ENCODE measurements around the gene CCNO. TPM values are rescaled to one million over a fixed set of nuclear protein-coding genes. Genes with fewer than 3 reads are reported as not detected.

The CCNO gene
- total RNA-seq, 1 donor = not detected

- no peak for TF ChIP-seq CTCF (IDR thresholded peaks at IDR 0.05; ENCODE audit: insufficient read depth, low read depth, low read length)
- no peak overlapping the region for H3K4me3 ChIP-seq (ENCODE audit: low read depth, low read length)
- DNase-seq (ENCODE audit: low read depth) = no peak
These were observed 10.2 kb downstream of the CCNO start for GRCh38 chr5:55222985-55223811.

- DNase-seq (ENCODE audit: low read depth) = no peak
- H3K4me3 ChIP-seq (ENCODE audit: low read depth, low read length) = no peak overlapping the region
- TF ChIP-seq CTCF (IDR thresholded peaks at IDR 0.05; ENCODE audit: insufficient read depth, low read depth, low read length) = no peak
These were observed 11.1 kb downstream of the CCNO start for GRCh38 chr5:55222092-55222984.

DNA sequence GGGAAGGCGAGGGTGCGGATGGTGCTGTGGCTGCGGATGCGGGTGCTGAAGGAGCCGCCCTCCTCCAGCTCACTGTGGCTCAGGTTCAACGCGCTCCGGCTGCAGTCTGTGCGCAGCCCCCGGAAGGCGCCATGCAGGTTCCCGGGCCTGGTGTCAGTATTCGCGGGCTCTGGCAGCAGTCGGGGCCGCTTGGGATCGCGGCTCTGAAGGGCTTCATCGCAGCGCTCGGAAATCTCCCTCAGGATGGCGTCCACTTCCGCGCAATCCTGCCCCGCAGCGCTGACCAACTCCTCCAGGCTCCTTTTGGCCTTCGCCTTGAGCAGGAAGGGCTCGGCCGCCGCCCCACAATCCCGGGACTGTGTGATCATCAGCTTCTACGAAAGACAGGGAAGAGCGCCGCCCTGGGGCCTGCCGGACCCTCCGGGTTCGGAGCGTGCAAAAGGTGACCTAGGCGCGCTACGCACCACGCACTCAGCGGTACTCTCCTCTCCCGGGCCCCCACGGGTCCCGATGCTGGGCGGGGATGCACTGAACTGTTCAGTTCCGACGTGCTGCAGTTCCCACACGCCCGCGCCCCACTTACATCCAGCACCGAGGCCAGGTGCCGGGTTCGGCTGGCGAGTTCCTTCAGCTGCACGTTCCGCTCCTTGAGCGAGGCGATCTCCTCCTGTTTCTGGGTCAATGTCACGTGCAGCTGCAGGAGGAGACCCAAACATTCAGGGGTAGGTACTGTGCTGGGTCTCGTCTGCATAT is 12.8 kb downstream of the CCNO start:
- DNase-seq (ENCODE audit: low read depth) = peak; percentile 22
- TF ChIP-seq CTCF (IDR thresholded peaks at IDR 0.05; ENCODE audit: insufficient read depth, low read depth, low read length) = no peak
- peak overlapping the region; percentile 30 for H3K4me3 ChIP-seq (ENCODE audit: low read depth, low read length)

DNA sequence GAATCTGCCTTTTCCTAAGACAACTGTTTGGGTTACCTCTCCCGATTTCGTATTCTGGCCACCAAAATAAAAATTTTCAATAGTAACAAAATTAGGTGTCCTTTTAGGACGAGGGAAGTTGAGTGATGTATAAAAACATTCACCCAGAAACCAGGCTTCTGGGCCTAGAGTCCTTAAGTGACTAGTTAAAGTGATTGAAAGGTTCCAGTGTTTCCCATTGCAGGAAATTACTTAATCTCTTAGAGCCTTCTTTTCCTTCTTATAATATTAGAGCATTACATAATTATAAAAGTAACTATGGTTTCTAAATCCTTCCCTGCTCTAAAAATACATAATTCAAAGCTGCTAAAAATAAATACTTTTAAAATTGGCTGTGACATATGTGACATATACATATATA is 13.6 kb downstream of the CCNO start:
- no peak for TF ChIP-seq CTCF (IDR thresholded peaks at IDR 0.05; ENCODE audit: insufficient read depth, low read depth, low read length)
- no peak overlapping the region for H3K4me3 ChIP-seq (ENCODE audit: low read depth, low read length)
- no peak for DNase-seq (ENCODE audit: low read depth)

GRCh38 chr5:55218967-55219366 is 14.4 kb downstream of the CCNO start:
- H3K4me3 ChIP-seq (ENCODE audit: low read depth, low read length) = no peak overlapping the region
- TF ChIP-seq CTCF (IDR thresholded peaks at IDR 0.05; ENCODE audit: insufficient read depth, low read depth, low read length) = no peak
- no peak for DNase-seq (ENCODE audit: low read depth)

DNA sequence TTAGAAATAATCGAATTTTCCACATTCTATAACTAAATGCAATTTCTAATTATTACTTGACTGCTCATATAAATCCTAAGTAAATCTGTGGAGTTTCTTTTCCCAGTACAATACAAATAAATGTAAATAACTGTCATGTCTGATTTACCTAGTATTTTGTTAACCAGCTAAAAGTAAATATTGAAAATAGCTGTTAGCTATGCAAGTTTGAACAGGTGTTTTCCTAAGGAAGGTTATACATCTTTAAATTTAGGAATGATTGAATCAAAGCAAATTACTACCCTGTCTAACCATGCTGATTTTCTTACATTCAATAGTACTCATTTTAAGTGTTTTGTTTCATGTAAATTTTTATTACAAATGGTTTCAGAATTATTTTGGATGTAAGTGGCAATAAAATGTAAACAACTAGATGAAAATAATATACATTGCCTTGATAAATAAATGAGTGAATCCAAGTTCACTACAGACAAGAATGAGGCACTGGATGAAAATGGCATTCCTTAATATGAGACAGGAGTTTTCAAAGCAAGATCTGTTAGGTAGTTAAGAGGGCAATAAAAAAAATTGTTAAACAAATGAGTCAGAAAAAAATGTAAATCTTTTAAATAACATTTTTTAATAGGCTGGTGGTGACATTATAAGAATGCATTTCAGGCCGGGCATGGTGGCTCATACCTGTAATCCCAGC is 22.1 kb downstream of the CCNO start:
- DNase-seq (ENCODE audit: low read depth) = no peak
- no peak for TF ChIP-seq CTCF (IDR thresholded peaks at IDR 0.05; ENCODE audit: insufficient read depth, low read depth, low read length)
- H3K4me3 ChIP-seq (ENCODE audit: low read depth, low read length) = no peak overlapping the region

Data from fibroblast of villous mesenchyme (primary cell).